ENCODE measurements around the gene PRKCH.

Gene PRKCH

DNA sequence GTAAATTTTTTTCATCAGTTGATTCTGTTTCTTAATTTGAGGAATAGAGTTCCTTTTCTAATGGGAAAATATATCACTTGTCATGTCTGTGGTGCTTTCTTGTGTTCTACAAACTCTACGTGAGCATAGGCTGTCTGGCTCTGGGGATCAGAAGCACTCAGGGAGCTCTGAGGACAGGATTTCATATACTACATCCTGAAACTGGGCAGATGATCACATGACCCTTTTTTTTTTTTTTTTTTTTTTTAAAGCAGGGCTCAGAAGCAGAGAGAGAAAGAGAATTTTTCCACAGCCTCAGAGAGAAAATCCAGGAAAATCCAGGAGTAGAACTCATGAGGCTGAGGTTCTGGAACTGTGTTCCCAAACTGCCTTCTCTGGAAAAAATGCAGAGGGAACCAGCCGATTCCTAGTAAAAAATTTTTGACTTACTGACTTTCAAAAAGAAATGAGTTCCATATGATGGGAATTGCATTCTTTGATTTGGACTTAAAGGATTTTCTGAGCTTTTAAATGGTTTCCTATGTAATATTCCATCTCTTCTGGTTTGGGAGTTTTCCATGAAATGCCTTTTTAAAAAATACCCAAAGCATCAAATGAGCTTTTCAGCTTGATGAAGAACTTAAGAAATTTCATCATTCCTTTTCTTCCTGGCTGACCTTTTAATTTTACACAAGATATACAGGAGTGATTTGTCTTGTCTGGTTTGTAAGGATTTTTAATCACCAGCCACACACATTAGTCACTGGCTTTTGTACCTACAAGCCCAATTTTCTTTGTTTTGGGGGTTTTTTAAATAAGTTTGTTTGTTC is 190.9 kb downstream of the PRKCH start:
- peaks cover 5 to 20% of the 10 kb centered on the region in 2 donors for H3K4me1 ChIP-seq (ENCODE audit: control insufficient read depth in 1 of 2, insufficient read depth in 2 of 2, low read length in 2 of 2)
- H3K9me3 ChIP-seq (ENCODE audit: control insufficient read depth in 1 of 2, low read length in 2 of 2): no peaks in the 10 kb centered on the region
- H3K4me3 ChIP-seq (ENCODE audit: low read depth in 1 of 2, low read length in 2 of 2): no peak overlapping the region
- no peaks in the 10 kb centered on the region for H3K36me3 ChIP-seq (ENCODE audit: control insufficient read depth in 1 of 2, insufficient read depth in 2 of 2, low read length in 2 of 2)
- no peaks in the 10 kb centered on the region for H3K27me3 ChIP-seq (ENCODE audit: low read depth, low read length)
- H3K27ac ChIP-seq (ENCODE audit: low read length): peak overlapping the region; percentile 30

- H3K27me3 ChIP-seq (ENCODE audit: low read depth, low read length): no peaks in the 10 kb centered on the region
- H3K9me3 ChIP-seq (ENCODE audit: control insufficient read depth in 1 of 2, low read length in 2 of 2): no peaks in the 10 kb centered on the region
- H3K36me3 ChIP-seq (ENCODE audit: control insufficient read depth in 1 of 2, insufficient read depth in 2 of 2, low read length in 2 of 2): no peaks in the 10 kb centered on the region
- H3K4me3 ChIP-seq (ENCODE audit: low read depth in 1 of 2, low read length in 2 of 2): no peak overlapping the region
- H3K27ac ChIP-seq (ENCODE audit: low read length): no peak overlapping the region
- H3K4me1 ChIP-seq (ENCODE audit: control insufficient read depth in 1 of 2, insufficient read depth in 2 of 2, low read length in 2 of 2): peaks cover 5 to 30% of the 10 kb centered on the region in 2 donors
These were observed 192.8 kb downstream of the PRKCH start for GRCh38 chr14:61513986-61514830.

- H3K9me3 ChIP-seq (ENCODE audit: control insufficient read depth in 1 of 2, low read length in 2 of 2): no peaks in the 10 kb centered on the region
- H3K27ac ChIP-seq (ENCODE audit: low read length): no peak overlapping the region
- H3K27me3 ChIP-seq (ENCODE audit: low read depth, low read length): no peaks in the 10 kb centered on the region
- H3K4me3 ChIP-seq (ENCODE audit: low read depth in 1 of 2, low read length in 2 of 2): no peak overlapping the region
- H3K4me1 ChIP-seq (ENCODE audit: control insufficient read depth in 1 of 2, insufficient read depth in 2 of 2, low read length in 2 of 2): peaks cover 5 to 30% of the 10 kb centered on the region in 2 donors
- H3K36me3 ChIP-seq (ENCODE audit: control insufficient read depth in 1 of 2, insufficient read depth in 2 of 2, low read length in 2 of 2): no peaks in the 10 kb centered on the region
These were observed 193.5 kb downstream of the PRKCH start for GRCh38 chr14:61514927-61515326.

GRCh38 chr14:61515436-61516117 is 194.2 kb downstream of the PRKCH start:
- no peak overlapping the region for H3K27ac ChIP-seq (ENCODE audit: low read length)
- peaks cover 5 to 30% of the 10 kb centered on the region in 2 donors for H3K4me1 ChIP-seq (ENCODE audit: control insufficient read depth in 1 of 2, insufficient read depth in 2 of 2, low read length in 2 of 2)
- no peaks in the 10 kb centered on the region for H3K27me3 ChIP-seq (ENCODE audit: low read depth, low read length)
- no peak overlapping the region for H3K4me3 ChIP-seq (ENCODE audit: low read depth in 1 of 2, low read length in 2 of 2)
- H3K36me3 ChIP-seq (ENCODE audit: control insufficient read depth in 1 of 2, insufficient read depth in 2 of 2, low read length in 2 of 2): no peaks in the 10 kb centered on the region
- no peaks in the 10 kb centered on the region for H3K9me3 ChIP-seq (ENCODE audit: control insufficient read depth in 1 of 2, low read length in 2 of 2)

DNA sequence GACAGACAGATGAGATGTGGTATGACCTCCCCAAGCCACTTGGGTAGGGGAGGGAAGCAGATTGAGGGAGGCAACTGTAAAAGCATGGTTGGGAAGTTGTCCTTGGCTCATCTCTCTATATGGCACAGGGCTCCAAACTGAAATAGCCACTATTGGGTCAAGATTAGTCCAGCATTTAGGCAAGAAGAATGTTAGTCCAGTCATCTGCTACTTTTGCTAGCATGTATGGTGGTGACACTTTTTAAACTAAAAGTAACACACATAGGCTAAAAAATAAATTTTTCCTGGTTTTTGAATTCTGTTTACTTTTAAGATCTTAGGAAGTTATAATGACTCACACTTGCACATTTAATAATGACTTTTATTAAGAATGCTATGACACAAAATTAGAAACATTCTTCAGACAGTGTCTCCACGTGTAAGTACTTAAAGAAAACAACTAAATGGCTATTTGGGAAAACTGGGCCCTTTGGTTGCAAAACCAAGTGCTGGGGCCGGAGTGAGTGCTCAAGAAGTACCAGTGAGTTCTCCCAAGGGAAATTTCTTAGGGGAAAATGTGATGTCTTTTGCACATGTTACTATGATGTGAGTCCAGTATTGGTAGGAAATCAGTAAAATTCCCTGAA is 194.9 kb downstream of the PRKCH start:
- Histone ChIP-seq H3K27ac (ENCODE audit: low read length) (no peak overlapping the region), H3K9me3 (ENCODE audit: control insufficient read depth in 1 of 2, low read length in 2 of 2) (no peaks in the 10 kb centered on the region), H3K27me3 (ENCODE audit: low read depth, low read length) (no peaks in the 10 kb centered on the region), H3K4me3 (ENCODE audit: low read depth in 1 of 2, low read length in 2 of 2) (no peak overlapping the region), H3K36me3 (ENCODE audit: control insufficient read depth in 1 of 2, insufficient read depth in 2 of 2, low read length in 2 of 2) (no peaks in the 10 kb centered on the region), H3K4me1 (ENCODE audit: control insufficient read depth in 1 of 2, insufficient read depth in 2 of 2, low read length in 2 of 2) (peaks cover 5 to 30% of the 10 kb centered on the region in 2 donors)

DNA sequence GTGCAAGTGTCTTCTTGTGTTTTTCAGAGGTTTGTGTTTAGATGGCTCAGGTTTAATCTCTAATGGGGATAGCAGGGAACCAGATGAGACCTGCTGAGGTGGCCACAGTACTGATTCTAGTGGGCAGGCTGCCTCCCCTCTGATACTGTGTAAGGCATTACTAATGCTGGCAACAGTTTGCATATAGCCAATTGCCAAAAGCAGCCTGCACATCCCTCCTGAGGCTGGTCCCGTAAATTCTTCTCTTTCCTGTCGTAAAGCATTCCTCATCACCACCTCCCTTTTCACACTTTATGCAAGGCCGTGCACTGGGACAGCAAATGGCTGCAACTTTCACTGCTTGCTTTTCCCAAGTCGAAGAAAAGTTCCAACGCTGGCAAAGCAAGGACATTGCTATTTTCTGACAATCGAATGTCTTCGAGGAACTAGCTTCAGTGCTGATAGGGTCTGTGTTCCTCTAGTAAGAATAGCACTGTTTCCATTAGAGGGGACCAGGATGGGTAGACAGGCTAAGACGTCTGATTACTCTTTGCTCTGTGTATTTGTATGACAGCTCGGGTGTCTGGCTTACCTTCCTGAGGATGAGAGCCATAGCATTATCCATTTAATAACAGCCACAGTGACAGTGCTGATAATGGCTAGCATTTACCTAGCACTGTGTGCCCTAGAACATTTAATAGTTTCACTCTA is 195.7 kb downstream of the PRKCH start:
- Histone ChIP-seq H3K27ac (ENCODE audit: low read length) (peak overlapping the region; percentile 27), H3K27me3 (ENCODE audit: low read depth, low read length) (no peaks in the 10 kb centered on the region), H3K4me3 (ENCODE audit: low read depth in 1 of 2, low read length in 2 of 2) (no peak overlapping the region), H3K9me3 (ENCODE audit: control insufficient read depth in 1 of 2, low read length in 2 of 2) (no peaks in the 10 kb centered on the region), H3K4me1 (ENCODE audit: control insufficient read depth in 1 of 2, insufficient read depth in 2 of 2, low read length in 2 of 2) (peaks cover 5 to 29% of the 10 kb centered on the region in 2 donors), H3K36me3 (ENCODE audit: control insufficient read depth in 1 of 2, insufficient read depth in 2 of 2, low read length in 2 of 2) (no peaks in the 10 kb centered on the region)

- H3K27me3 ChIP-seq (ENCODE audit: low read depth, low read length): no peaks in the 10 kb centered on the region
- H3K9me3 ChIP-seq (ENCODE audit: control insufficient read depth in 1 of 2, low read length in 2 of 2): no peaks in the 10 kb centered on the region
- peaks cover 5 to 21% of the 10 kb centered on the region in 2 donors for H3K4me1 ChIP-seq (ENCODE audit: control insufficient read depth in 1 of 2, insufficient read depth in 2 of 2, low read length in 2 of 2)
- no peak overlapping the region for H3K4me3 ChIP-seq (ENCODE audit: low read depth in 1 of 2, low read length in 2 of 2)
- no peaks in the 10 kb centered on the region for H3K36me3 ChIP-seq (ENCODE audit: control insufficient read depth in 1 of 2, insufficient read depth in 2 of 2, low read length in 2 of 2)
- H3K27ac ChIP-seq (ENCODE audit: low read length): no peak overlapping the region
These were observed 196.6 kb downstream of the PRKCH start for GRCh38 chr14:61517911-61518384.

DNA sequence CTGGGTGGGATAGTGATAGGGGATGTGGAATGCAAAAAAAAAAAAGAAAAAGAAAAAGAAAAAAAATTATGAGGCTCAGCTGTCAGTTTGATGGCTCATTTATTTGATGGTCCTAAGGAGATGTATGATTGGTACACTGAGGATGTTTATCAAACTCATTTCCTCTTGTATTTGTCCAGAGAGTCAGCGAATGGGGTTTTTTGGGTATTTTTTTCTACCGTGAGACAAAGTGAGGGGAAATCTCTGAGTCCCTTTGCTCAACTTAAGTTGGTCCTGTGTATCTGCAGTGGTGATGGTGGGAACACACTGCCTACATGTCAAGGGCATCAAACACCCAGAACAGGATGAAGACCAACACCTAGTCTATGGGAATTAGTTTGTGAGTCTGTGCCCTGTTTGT is 197.0 kb downstream of the PRKCH start:
- no peaks in the 10 kb centered on the region for H3K36me3 ChIP-seq (ENCODE audit: control insufficient read depth in 1 of 2, insufficient read depth in 2 of 2, low read length in 2 of 2)
- no peak overlapping the region for H3K27ac ChIP-seq (ENCODE audit: low read length)
- no peak overlapping the region for H3K4me3 ChIP-seq (ENCODE audit: low read depth in 1 of 2, low read length in 2 of 2)
- peaks cover 5 to 18% of the 10 kb centered on the region in 2 donors for H3K4me1 ChIP-seq (ENCODE audit: control insufficient read depth in 1 of 2, insufficient read depth in 2 of 2, low read length in 2 of 2)
- no peaks in the 10 kb centered on the region for H3K27me3 ChIP-seq (ENCODE audit: low read depth, low read length)
- no peaks in the 10 kb centered on the region for H3K9me3 ChIP-seq (ENCODE audit: control insufficient read depth in 1 of 2, low read length in 2 of 2)

DNA sequence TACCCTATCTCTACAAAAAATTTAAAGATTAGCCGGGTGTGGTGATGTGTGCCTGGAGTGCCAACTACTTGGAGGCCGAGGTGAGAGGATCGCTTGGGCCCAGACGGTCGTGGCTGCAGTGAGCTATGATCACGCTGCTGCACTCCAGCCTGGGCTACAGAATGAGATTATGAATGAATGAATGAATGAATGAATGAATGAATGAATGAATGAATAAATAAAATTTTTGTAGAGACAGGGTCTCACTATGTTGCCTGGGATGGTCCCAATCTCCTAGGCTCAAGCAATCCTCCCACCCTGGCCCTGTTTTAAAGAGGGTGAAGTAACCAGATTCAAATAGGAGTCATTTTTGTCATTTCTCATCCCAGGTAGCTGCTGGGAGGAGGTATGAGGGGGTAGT is 197.7 kb downstream of the PRKCH start:
- H3K36me3 ChIP-seq (ENCODE audit: control insufficient read depth in 1 of 2, insufficient read depth in 2 of 2, low read length in 2 of 2): no peaks in the 10 kb centered on the region
- H3K9me3 ChIP-seq (ENCODE audit: control insufficient read depth in 1 of 2, low read length in 2 of 2): no peaks in the 10 kb centered on the region
- no peak overlapping the region for H3K27ac ChIP-seq (ENCODE audit: low read length)
- no peak overlapping the region for H3K4me3 ChIP-seq (ENCODE audit: low read depth in 1 of 2, low read length in 2 of 2)
- peaks cover 5 to 20% of the 10 kb centered on the region in 2 donors for H3K4me1 ChIP-seq (ENCODE audit: control insufficient read depth in 1 of 2, insufficient read depth in 2 of 2, low read length in 2 of 2)
- no peaks in the 10 kb centered on the region for H3K27me3 ChIP-seq (ENCODE audit: low read depth, low read length)

GRCh38 chr14:61519735-61520134 is 198.4 kb downstream of the PRKCH start:
- no peak overlapping the region for H3K4me3 ChIP-seq (ENCODE audit: low read depth in 1 of 2, low read length in 2 of 2)
- peaks cover 5 to 27% of the 10 kb centered on the region in 2 donors for H3K4me1 ChIP-seq (ENCODE audit: control insufficient read depth in 1 of 2, insufficient read depth in 2 of 2, low read length in 2 of 2)
- no peaks in the 10 kb centered on the region for H3K9me3 ChIP-seq (ENCODE audit: control insufficient read depth in 1 of 2, low read length in 2 of 2)
- H3K27me3 ChIP-seq (ENCODE audit: low read depth, low read length): no peaks in the 10 kb centered on the region
- no peaks in the 10 kb centered on the region for H3K36me3 ChIP-seq (ENCODE audit: control insufficient read depth in 1 of 2, insufficient read depth in 2 of 2, low read length in 2 of 2)
- no peak overlapping the region for H3K27ac ChIP-seq (ENCODE audit: low read length)

Data from muscle layer of duodenum (tissue), 2 donors.